Skeletal muscle satellite cell (primary cell): Measurements from ENCODE around the gene CELF5.

ENCODE experiments used
- H3K27me3 ChIP-seq: 2 replicates; pipeline ENCODE4 v1.7.0; 2013; ENCODE audit warnings: low read length; ENCODE audit not compliant: control insufficient read depth, insufficient read depth
- H3K36me3 ChIP-seq: 2 replicates; pipeline ENCODE4 v1.7.0; 2013; ENCODE audit warnings: mild to moderate bottlenecking, control low read depth, low read length; ENCODE audit not compliant: insufficient read depth
- H3K4me1 ChIP-seq: 2 replicates; pipeline ENCODE4 v1.7.0; 2013; ENCODE audit warnings: low read length; ENCODE audit not compliant: control insufficient read depth, insufficient read depth
- H3K4me2 ChIP-seq: 2 replicates; pipeline ENCODE4 v1.7.0; 2013; ENCODE audit warnings: mild to moderate bottlenecking, low read length
- H3K4me3 ChIP-seq: 2 replicates; pipeline ENCODE4 v1.7.0; 2013; ENCODE audit warnings: low read length
- H3K9ac ChIP-seq: 2 replicates; pipeline ENCODE4 v1.7.0; 2013; ENCODE audit warnings: mild to moderate bottlenecking, low read depth, low read length, moderate library complexity
- H3K9me3 ChIP-seq: replicated peaks from 2 replicates; pipeline ENCODE4 v1.7.0; 2013; ENCODE audit warnings: mild to moderate bottlenecking, control low read depth, low read length

The CELF5 gene

DNA sequence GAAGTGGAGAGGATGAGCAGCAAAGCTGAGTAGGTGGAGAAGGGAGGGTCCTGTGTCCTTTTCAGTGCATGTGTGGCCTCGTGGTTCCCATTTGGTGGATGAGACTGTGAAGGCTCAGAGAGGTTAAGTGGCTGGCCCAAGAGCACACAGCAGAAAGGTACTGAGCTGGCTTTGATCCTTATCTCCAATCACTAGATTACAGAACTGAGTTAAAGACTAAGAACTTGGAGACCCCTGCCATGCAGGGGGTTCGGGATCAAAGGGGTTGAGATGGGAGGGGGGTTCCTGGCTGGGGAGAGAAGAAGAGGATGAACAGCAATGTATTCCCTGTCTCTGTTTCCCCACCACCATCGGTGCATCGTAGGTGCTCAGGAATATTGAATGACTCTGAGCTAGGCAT lies 11.8 kb downstream of the CELF5 start:
- Histone ChIP-seq H3K4me1 (no peaks in the 10 kb centered on the region), H3K4me3 (no peak overlapping the region), H3K36me3 (no peaks in the 10 kb centered on the region), H3K9ac (no peak overlapping the region), H3K4me2 (no peak overlapping the region), H3K9me3 (no peaks in the 10 kb centered on the region), H3K27me3 (peaks cover 25% of the 10 kb centered on the region)

- Histone ChIP-seq H3K27me3 (peaks cover 20% of the 10 kb centered on the region), H3K9ac (no peak overlapping the region), H3K4me2 (no peak overlapping the region), H3K36me3 (no peaks in the 10 kb centered on the region), H3K4me3 (no peak overlapping the region), H3K9me3 (no peaks in the 10 kb centered on the region), H3K4me1 (no peaks in the 10 kb centered on the region)
Measured at GRCh38 chr19:3238066-3238561, 13.7 kb downstream of the CELF5 start.

DNA sequence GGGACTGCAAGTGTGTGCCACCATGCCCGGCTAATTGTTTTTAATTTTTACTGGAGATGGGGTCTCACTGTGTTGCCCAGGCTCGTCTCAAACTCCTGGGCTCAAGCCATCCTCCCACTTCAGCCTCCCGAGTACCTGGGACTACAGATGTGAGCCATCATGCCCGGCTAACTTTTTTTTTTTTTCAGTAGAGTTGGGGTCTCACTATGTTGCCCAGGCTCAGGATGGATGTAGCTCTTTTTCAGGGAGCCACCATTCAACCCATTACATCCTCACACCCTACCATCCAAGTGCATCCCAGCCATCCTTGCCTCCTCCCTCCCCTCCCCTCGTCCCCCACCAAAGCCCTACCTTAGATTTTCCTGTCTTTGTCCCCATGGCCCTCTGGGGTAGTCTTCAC lies 14.9 kb downstream of the CELF5 start:
- no peaks in the 10 kb centered on the region for H3K4me1 ChIP-seq
- no peaks in the 10 kb centered on the region for H3K36me3 ChIP-seq
- no peak overlapping the region for H3K4me3 ChIP-seq
- no peak overlapping the region for H3K9ac ChIP-seq
- no peaks in the 10 kb centered on the region for H3K9me3 ChIP-seq
- H3K27me3 ChIP-seq = peaks cover 7% of the 10 kb centered on the region
- H3K4me2 ChIP-seq = no peak overlapping the region

- Histone ChIP-seq H3K36me3 (no peaks in the 10 kb centered on the region), H3K9ac (no peak overlapping the region), H3K4me3 (no peak overlapping the region), H3K9me3 (no peaks in the 10 kb centered on the region), H3K4me2 (no peak overlapping the region), H3K4me1 (no peaks in the 10 kb centered on the region), H3K27me3 (no peaks in the 10 kb centered on the region)
Measured at GRCh38 chr19:3243819-3244700, 19.6 kb downstream of the CELF5 start.

- no peaks in the 10 kb centered on the region for H3K27me3 ChIP-seq
- no peaks in the 10 kb centered on the region for H3K36me3 ChIP-seq
- no peak overlapping the region for H3K9ac ChIP-seq
- H3K9me3 ChIP-seq = no peaks in the 10 kb centered on the region
- no peak overlapping the region for H3K4me2 ChIP-seq
- no peaks in the 10 kb centered on the region for H3K4me1 ChIP-seq
- H3K4me3 ChIP-seq = no peak overlapping the region
Measured at GRCh38 chr19:3245050-3245449, 20.6 kb downstream of the CELF5 start.

DNA sequence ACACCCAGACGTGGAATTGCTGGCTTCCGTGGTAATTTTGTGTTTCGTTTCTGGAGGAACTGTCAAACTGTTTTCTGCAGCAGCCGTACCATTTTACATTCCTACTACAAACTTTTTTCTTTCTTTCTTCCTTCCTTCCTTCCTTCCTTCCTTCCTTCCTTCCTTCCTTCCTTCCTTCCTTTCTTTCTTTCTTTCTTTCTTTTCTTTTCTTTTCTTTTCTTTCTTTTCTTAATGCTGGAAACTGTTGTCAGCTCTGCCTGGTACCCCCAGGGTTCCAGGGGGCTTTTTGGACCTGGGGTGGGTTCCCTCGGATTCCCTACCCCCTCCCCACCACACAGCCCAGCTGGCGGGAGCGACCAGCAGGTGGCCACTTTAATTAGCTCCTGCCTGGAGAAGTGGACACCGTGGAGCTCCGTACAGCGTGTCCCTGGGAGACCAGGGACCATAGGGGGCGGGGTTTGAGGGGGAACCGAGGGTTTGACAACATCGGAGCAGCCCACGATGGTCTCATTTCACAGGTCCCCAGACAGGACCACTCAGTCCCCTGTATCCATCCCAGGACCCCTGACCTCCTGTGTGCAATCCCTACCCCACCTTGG lies 24.4 kb downstream of the CELF5 start:
- Histone ChIP-seq H3K9me3 (peaks cover 3% of the 10 kb centered on the region), H3K27me3 (peaks cover 4% of the 10 kb centered on the region), H3K4me1 (no peaks in the 10 kb centered on the region), H3K9ac (no peak overlapping the region), H3K4me3 (no peak overlapping the region), H3K36me3 (no peaks in the 10 kb centered on the region), H3K4me2 (no peak overlapping the region)

- H3K36me3 ChIP-seq = no peaks in the 10 kb centered on the region
- H3K9ac ChIP-seq = no peak overlapping the region
- H3K4me2 ChIP-seq = no peak overlapping the region
- H3K4me3 ChIP-seq = no peak overlapping the region
- peaks cover 4% of the 10 kb centered on the region for H3K27me3 ChIP-seq
- peaks cover 3% of the 10 kb centered on the region for H3K9me3 ChIP-seq
- H3K4me1 ChIP-seq = no peaks in the 10 kb centered on the region
Measured at GRCh38 chr19:3249408-3249807, 24.9 kb downstream of the CELF5 start.

- H3K4me2 ChIP-seq = no peak overlapping the region
- no peaks in the 10 kb centered on the region for H3K36me3 ChIP-seq
- peaks cover 4% of the 10 kb centered on the region for H3K27me3 ChIP-seq
- no peaks in the 10 kb centered on the region for H3K4me1 ChIP-seq
- no peak overlapping the region for H3K4me3 ChIP-seq
- H3K9me3 ChIP-seq = peaks cover 3% of the 10 kb centered on the region
- no peak overlapping the region for H3K9ac ChIP-seq
Measured at GRCh38 chr19:3250675-3251074, 26.2 kb downstream of the CELF5 start.

DNA sequence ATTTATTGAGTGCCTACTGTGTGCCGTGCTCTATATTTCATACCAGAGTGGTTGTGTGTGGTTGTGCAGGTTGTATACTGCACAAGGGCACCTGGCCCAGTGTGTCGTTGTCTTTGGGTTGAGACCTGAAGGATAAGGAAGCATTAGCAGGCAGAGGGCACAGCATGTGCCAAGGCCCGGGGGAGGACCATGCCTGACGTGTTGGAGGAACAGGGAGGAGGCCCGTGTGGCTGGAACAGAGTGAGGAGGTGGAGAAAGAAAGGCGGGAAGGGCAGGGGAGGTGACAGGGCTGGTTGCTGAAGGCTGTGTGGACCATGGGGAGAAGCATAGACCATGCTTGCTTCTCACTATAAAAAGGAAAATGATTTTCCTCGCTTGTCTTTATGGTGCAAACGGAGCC lies 26.8 kb downstream of the CELF5 start:
- no peaks in the 10 kb centered on the region for H3K4me1 ChIP-seq
- H3K36me3 ChIP-seq = no peaks in the 10 kb centered on the region
- peaks cover 7% of the 10 kb centered on the region for H3K27me3 ChIP-seq
- no peak overlapping the region for H3K9ac ChIP-seq
- peaks cover 3% of the 10 kb centered on the region for H3K9me3 ChIP-seq
- no peak overlapping the region for H3K4me3 ChIP-seq
- H3K4me2 ChIP-seq = no peak overlapping the region

- Histone ChIP-seq H3K4me1 (no peaks in the 10 kb centered on the region), H3K4me2 (no peak overlapping the region), H3K9ac (no peak overlapping the region), H3K27me3 (peaks cover 7% of the 10 kb centered on the region), H3K9me3 (peaks cover 3% of the 10 kb centered on the region), H3K4me3 (no peak overlapping the region), H3K36me3 (no peaks in the 10 kb centered on the region)
Measured at GRCh38 chr19:3252650-3253049, 28.2 kb downstream of the CELF5 start.

- H3K4me2 ChIP-seq = no peak overlapping the region
- no peak overlapping the region for H3K4me3 ChIP-seq
- H3K27me3 ChIP-seq = peaks cover 7% of the 10 kb centered on the region
- no peaks in the 10 kb centered on the region for H3K4me1 ChIP-seq
- H3K36me3 ChIP-seq = no peaks in the 10 kb centered on the region
- peaks cover 3% of the 10 kb centered on the region for H3K9me3 ChIP-seq
- no peak overlapping the region for H3K9ac ChIP-seq
Measured at GRCh38 chr19:3253270-3253669, 28.8 kb downstream of the CELF5 start.

DNA sequence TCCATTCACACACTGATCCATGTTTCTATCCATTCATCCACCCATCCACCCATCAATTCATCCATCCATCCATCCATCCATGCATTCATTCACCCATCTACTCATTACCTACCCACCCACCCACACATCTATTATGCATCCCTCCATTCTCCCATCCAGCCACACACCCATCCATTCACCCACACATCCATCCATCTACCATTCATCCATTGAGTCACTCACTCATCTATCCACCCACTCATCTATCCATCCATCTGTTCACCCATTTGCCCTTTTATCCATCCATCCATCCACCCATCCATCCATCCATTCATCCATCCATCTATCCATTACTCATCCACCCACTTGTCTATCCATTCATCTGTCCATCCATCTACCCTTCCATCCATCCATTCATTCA lies 30.1 kb downstream of the CELF5 start:
- peaks cover 3% of the 10 kb centered on the region for H3K9me3 ChIP-seq
- H3K36me3 ChIP-seq = no peaks in the 10 kb centered on the region
- H3K27me3 ChIP-seq = peaks cover 15% of the 10 kb centered on the region
- no peak overlapping the region for H3K4me3 ChIP-seq
- H3K4me1 ChIP-seq = no peaks in the 10 kb centered on the region
- no peak overlapping the region for H3K4me2 ChIP-seq
- H3K9ac ChIP-seq = no peak overlapping the region
